Progenitor cell of endocrine pancreas (in vitro differentiated cells): ENCODE results near the gene MEGF10. TPM values are rescaled to one million over a fixed set of nuclear protein-coding genes. Genes with fewer than 3 reads are reported as not detected.

Experiments used
- DNase-seq: peaks from one replicate; pipeline ENCODE4 v3.0.0; 2021; ENCODE audit warnings: low spot score; ENCODE audit not compliant: unreplicated experiment
- H3K27ac Mint-ChIP-seq: 2 replicates; pipeline ENCODE4 v1.8.0; 2021; ENCODE audit warnings: mild to moderate bottlenecking, moderate library complexity, mixed read lengths
- H3K27me3 Mint-ChIP-seq: 2 replicates; pipeline ENCODE4 v1.8.0; 2021; ENCODE audit warnings: mixed read lengths
- H3K36me3 Mint-ChIP-seq: 2 replicates; pipeline ENCODE4 v1.8.0; 2022; ENCODE audit warnings: mixed read lengths; ENCODE audit not compliant: insufficient read depth
- H3K4me1 Mint-ChIP-seq: 2 replicates; pipeline ENCODE4 v1.8.0; 2021; ENCODE audit warnings: low read depth, mixed read lengths
- H3K4me3 Mint-ChIP-seq: 2 replicates; pipeline ENCODE4 v1.8.0; 2021; ENCODE audit warnings: low read depth, mild to moderate bottlenecking, moderate library complexity, mixed read lengths
- H3K9me3 Mint-ChIP-seq: 2 replicates; pipeline ENCODE4 v1.8.0; 2021; ENCODE audit warnings: low read depth, mixed read lengths
- CTCF ChIP-seq: fragments of 200-600 bp; sonication (generic); IDR thresholded peaks from one replicate; pipeline ENCODE4 v1.5.0; 2021; ENCODE audit warnings: antibody characterized with exemption, mild to moderate bottlenecking; ENCODE audit not compliant: unreplicated experiment
- total RNA-seq: library from RNA; stranded (reverse); gene quantifications from 2 replicates; pipeline ENCODE4 v1.2.1, GENCODE V29; 2021

Gene MEGF10
- total RNA-seq, 1 donor from 2014 or later = 12.5 TPM

GRCh38 chr5:127506616-127507015 lies 216.0 kb downstream of the MEGF10 start:
- TF ChIP-seq CTCF = no peak
- Mint-ChIP-seq H3K4me3 (no peak overlapping the region), H3K4me1 (peaks cover 4% of the 10 kb centered on the region), H3K36me3 (no peaks in the 10 kb centered on the region), H3K27ac (no peak overlapping the region), H3K9me3 (no peaks in the 10 kb centered on the region), H3K27me3 (peaks cover 5% of the 10 kb centered on the region)
- DNase-seq = no peak

- TF ChIP-seq CTCF = no peak
- Mint-ChIP-seq H3K36me3 (no peaks in the 10 kb centered on the region), H3K9me3 (no peaks in the 10 kb centered on the region), H3K4me1 (peaks cover 4% of the 10 kb centered on the region), H3K4me3 (no peak overlapping the region), H3K27me3 (peaks cover 5% of the 10 kb centered on the region), H3K27ac (no peak overlapping the region)
- DNase-seq = no peak
These were observed 218.2 kb downstream of the MEGF10 start for GRCh38 chr5:127508644-127509373.

Other genes starting within 250 kb of the MEGF10 start
- gene C5orf63, start 217.3 kb upstream of the MEGF10 start, total RNA-seq = 9.1 and 9.9 TPM in 2 replicates
- gene PRRC1, start 226.8 kb downstream of the MEGF10 start, total RNA-seq = 80.9 and 87.1 TPM in 2 replicates